ENCODE results near the gene NSMCE4A. TPM values are rescaled to one million over a fixed set of nuclear protein-coding genes. Genes with fewer than 3 reads are reported as not detected.
"Not testable (repeated sequence)": the region's sequence is repeated elsewhere in the genome, so short reads cannot be mapped to it uniquely, and the experiment has no call there.

The NSMCE4A gene
- total RNA-seq, 2 experiments from 2014 or later: 34.2 to 36.5 TPM

DNA sequence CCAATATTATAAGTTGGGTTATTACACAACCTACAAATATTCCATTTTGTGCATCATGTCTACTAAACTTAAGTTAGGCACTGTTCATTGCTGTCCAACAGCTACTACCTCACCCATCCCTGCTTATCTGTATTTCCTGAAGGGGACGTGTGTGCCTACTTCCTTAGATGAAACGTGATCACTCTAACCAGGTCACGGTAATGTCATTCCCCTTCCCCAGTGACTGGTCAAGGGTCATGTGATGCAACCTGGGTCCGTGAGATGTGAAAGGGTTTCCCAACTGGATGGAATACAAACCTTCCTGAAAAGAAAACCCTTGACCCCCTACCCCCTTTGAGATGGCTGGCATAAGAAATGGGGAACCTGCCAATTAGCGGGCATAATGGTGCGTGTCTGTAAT, 1.6 kb upstream of the NSMCE4A start:
- TF ChIP-seq, protein P1, sequence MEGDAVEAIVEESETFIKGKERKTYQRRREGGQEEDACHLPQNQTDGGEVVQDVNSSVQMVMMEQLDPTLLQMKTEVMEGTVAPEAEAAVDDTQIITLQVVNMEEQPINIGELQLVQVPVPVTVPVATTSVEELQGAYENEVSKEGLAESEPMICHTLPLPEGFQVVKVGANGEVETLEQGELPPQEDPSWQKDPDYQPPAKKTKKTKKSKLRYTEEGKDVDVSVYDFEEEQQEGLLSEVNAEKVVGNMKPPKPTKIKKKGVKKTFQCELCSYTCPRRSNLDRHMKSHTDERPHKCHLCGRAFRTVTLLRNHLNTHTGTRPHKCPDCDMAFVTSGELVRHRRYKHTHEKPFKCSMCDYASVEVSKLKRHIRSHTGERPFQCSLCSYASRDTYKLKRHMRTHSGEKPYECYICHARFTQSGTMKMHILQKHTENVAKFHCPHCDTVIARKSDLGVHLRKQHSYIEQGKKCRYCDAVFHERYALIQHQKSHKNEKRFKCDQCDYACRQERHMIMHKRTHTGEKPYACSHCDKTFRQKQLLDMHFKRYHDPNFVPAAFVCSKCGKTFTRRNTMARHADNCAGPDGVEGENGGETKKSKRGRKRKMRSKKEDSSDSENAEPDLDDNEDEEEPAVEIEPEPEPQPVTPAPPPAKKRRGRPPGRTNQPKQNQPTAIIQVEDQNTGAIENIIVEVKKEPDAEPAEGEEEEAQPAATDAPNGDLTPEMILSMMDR (IDR thresholded peaks at IDR 0.05): no peak
- Mint-ChIP-seq H3K9me3 (no peaks in the 10 kb centered on the region), H3K4me3 (peak overlapping the region; percentile 82), H3K27me3 (no peaks in the 10 kb centered on the region), H3K4me1 (ENCODE audit: low read depth) (peaks cover 19% of the 10 kb centered on the region), H3K36me3 (ENCODE audit: low read depth) (peaks cover 15% of the 10 kb centered on the region), H3K27ac (no peak overlapping the region)
- no peak overlapping the region for H3K27ac ChIP-seq (ENCODE audit: low read depth in 1 of 2, low read length in 2 of 2)
- H3K4me1 ChIP-seq (ENCODE audit: insufficient read depth, low read length): peaks cover 21% of the 10 kb centered on the region
- H3K4me3 ChIP-seq (ENCODE audit: low read length): no peak overlapping the region
- peaks cover 3% of the 10 kb centered on the region for H3K36me3 ChIP-seq (ENCODE audit: insufficient read depth, low read length)
- peaks cover 0 to 4% of the 10 kb centered on the region in 2 experiments for H3K9me3 ChIP-seq (ENCODE audit: control insufficient read depth in 1 of 2, insufficient read depth in 1 of 2, low read length in 2 of 2)
- DNase-seq (no peak), ATAC-seq (ENCODE audit: poor library complexity) (no peak)
- ChIA-PET CTCF (no interaction called here), POLR2A (no interaction called here)
- no peaks in the 10 kb centered on the region for H3K27me3 ChIP-seq (ENCODE audit: control insufficient read depth in 1 of 2, insufficient read depth in 2 of 2, low read length in 2 of 2)
- intact Hi-C loops (cut with DNase I, micrococcal nuclease): loop anchor here in 1 of 2 experiments (10.0 kb wide), 2 partner anchors 398 to 1038 kb away; partner anchors contain the start of gene PLEKHA1

DNA sequence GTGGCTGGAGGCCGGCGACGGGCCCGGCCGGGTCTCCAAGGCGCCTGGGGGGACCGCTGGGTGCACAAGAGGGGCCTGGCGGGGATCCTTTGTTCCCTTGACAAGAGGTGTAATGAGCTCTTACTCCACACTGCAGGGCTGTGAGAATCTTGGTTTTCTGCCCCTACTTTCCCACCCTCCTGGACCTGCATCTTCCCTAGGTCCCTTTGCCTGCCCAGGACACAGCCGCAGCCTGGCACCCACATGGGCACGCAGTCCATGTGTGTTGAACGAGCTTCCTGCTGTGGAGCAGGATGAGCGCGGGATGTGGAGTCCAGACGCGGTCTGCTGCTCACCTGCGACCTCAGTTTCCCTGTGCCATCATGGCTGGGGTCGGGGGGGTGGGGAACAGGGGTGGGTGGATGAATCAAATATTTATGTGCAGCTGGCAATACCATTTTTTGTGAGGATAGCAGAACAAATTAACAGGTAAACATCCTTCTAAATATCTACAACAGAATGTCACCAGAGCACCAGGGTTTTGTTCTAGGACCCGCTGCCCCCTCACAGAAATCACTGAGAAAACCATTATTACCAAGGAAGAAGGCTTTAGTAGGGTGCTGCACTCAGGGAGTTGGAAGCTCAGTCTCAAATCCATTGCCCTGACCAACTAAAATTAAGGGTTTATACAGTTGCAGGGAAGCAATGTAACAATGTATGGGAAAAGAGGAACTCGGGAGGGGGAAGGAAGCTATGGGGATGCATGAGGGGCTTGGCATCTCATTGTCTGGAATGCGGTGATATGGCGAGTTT, 474 bp upstream of the NSMCE4A start:
- peaks cover 9% of the 10 kb centered on the region for H3K36me3 ChIP-seq (ENCODE audit: insufficient read depth, low read length)
- H3K27ac ChIP-seq (ENCODE audit: low read depth in 1 of 2, low read length in 2 of 2): no peak overlapping the region
- Mint-ChIP-seq H3K9me3 (no peaks in the 10 kb centered on the region), H3K27me3 (no peaks in the 10 kb centered on the region), H3K27ac (no peak overlapping the region), H3K36me3 (ENCODE audit: low read depth) (peaks cover 24% of the 10 kb centered on the region), H3K4me3 (peak overlapping the region; percentile 82), H3K4me1 (ENCODE audit: low read depth) (peaks cover 19% of the 10 kb centered on the region)
- TF ChIP-seq, protein P1 (IDR thresholded peaks at IDR 0.05): peak; percentile 58
- ATAC-seq (ENCODE audit: poor library complexity) (peak; percentile 6), DNase-seq (no peak)
- H3K27me3 ChIP-seq (ENCODE audit: control insufficient read depth in 1 of 2, insufficient read depth in 2 of 2, low read length in 2 of 2): no peaks in the 10 kb centered on the region
- ChIA-PET POLR2A (interaction anchor here (2.4 kb wide), 1 partner anchor 47 kb away, joined by 9 read pairs; the partner anchor contains the start of gene ATE1), CTCF (no interaction called here)
- peak overlapping the region; percentile 63 for H3K4me3 ChIP-seq (ENCODE audit: low read length)
- H3K9me3 ChIP-seq (ENCODE audit: control insufficient read depth in 1 of 2, insufficient read depth in 1 of 2, low read length in 2 of 2): peaks cover 0 to 4% of the 10 kb centered on the region in 2 experiments
- H3K4me1 ChIP-seq (ENCODE audit: insufficient read depth, low read length): peaks cover 21% of the 10 kb centered on the region
- intact Hi-C loops (cut with DNase I, micrococcal nuclease): loop anchor here in 1 of 2 experiments (1.0 to 10.0 kb wide), 3 partner anchors 47 to 1039 kb away; partner anchors contain the start of genes ATE1 and PLEKHA1

DNA sequence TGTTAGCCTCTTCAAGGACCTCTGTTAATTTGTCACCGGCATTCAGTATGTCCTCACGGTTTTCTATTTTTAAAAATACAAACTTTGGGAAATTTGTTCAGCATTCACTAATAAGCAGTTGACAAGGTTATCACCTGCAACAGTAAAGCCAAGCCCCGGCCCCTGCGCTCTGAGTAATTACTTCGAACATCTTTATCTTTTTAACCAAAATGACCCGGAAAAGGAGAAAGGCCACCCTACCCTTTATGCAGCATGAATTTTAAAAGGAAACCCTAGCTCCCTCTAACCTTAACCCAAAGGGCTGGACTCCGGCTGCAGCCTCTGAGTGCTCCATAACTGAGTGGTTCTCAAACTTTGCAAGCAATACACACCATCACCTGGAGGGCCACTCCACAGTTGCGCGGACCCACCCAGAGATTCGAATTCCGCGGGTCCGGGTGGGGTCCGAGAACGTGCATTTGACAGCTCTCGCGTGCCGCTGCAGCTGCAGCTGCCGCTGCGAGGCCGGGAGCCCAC, 940 bp downstream of the NSMCE4A start:
- peaks cover 21% of the 10 kb centered on the region for H3K4me1 ChIP-seq (ENCODE audit: insufficient read depth, low read length)
- peak; percentile 6 for ATAC-seq (ENCODE audit: poor library complexity)
- Mint-ChIP-seq H3K4me1 (ENCODE audit: low read depth) (peaks cover 19% of the 10 kb centered on the region), H3K27ac (peak overlapping the region; percentile 36), H3K27me3 (no peaks in the 10 kb centered on the region), H3K4me3 (peak overlapping the region; percentile 87), H3K36me3 (ENCODE audit: low read depth) (peaks cover 35% of the 10 kb centered on the region), H3K9me3 (no peaks in the 10 kb centered on the region)
- TF ChIP-seq, protein P1 (IDR thresholded peaks at IDR 0.05): no peak
- ChIA-PET POLR2A (interaction anchor here (2.4 kb wide), 1 partner anchor 46 kb away, joined by 9 read pairs; the partner anchor contains the start of gene ATE1), CTCF (interaction anchor here (0.6 kb wide), 1 partner anchor 400 kb away, joined by 3 read pairs; the partner anchor contains the start of gene PLEKHA1)
- intact Hi-C loops (cut with DNase I, micrococcal nuclease): loop anchor here in 1 of 2 experiments (10.0 kb wide), 2 partner anchors 401 to 1041 kb away; partner anchors contain the start of gene PLEKHA1
- peaks cover 17% of the 10 kb centered on the region for H3K36me3 ChIP-seq (ENCODE audit: insufficient read depth, low read length)
- H3K27ac ChIP-seq (ENCODE audit: low read depth in 1 of 2, low read length in 2 of 2): no peak overlapping the region
- no peaks in the 10 kb centered on the region for H3K27me3 ChIP-seq (ENCODE audit: control insufficient read depth in 1 of 2, insufficient read depth in 2 of 2, low read length in 2 of 2)
- H3K9me3 ChIP-seq (ENCODE audit: control insufficient read depth in 1 of 2, insufficient read depth in 1 of 2, low read length in 2 of 2): peaks cover 0 to 4% of the 10 kb centered on the region in 2 experiments
- peak overlapping the region; percentile 63 for H3K4me3 ChIP-seq (ENCODE audit: low read length)
- DNase-seq: peak in 2 of 14 experiments; percentile 1 to 4

DNA sequence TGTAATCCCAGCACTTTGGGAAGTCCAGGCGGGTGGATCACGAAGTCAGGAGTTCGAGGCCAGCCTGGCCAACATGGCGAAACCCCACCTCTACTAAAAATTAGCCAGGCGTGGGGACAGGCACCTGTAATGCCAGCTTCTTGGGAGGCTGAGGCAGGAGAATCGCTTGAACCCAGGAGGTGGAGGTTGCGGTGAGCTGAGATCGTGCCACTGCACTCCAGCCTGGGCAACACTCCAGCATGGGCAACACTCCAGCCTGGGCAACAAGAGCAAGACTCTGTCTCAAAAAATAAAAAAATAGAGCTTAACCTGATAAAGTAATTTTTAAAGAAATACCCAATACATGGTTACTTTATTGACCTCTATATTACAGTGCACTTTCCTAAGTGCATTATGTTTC, 5.9 kb downstream of the NSMCE4A start:
- H3K9me3 ChIP-seq (ENCODE audit: control insufficient read depth in 1 of 2, insufficient read depth in 1 of 2, low read length in 2 of 2); H3K27me3 Mint-ChIP-seq; H3K4me3 Mint-ChIP-seq; intact Hi-C loops (cut with DNase I, micrococcal nuclease); CTCF ChIA-PET; H3K9me3 Mint-ChIP-seq; H3K27ac ChIP-seq (ENCODE audit: low read depth in 1 of 2, low read length in 2 of 2); POLR2A ChIA-PET; H3K27me3 ChIP-seq (ENCODE audit: control insufficient read depth in 1 of 2, insufficient read depth in 2 of 2, low read length in 2 of 2); ATAC-seq (ENCODE audit: poor library complexity); DNase-seq; H3K4me3 ChIP-seq (ENCODE audit: low read length); H3K27ac Mint-ChIP-seq: not testable (repeated sequence)
- peaks cover 16% of the 10 kb centered on the region for H3K4me1 Mint-ChIP-seq (ENCODE audit: low read depth)
- peaks cover 80% of the 10 kb centered on the region for H3K36me3 Mint-ChIP-seq (ENCODE audit: low read depth)
- H3K36me3 ChIP-seq (ENCODE audit: insufficient read depth, low read length): peaks cover 61% of the 10 kb centered on the region
- peaks cover 11% of the 10 kb centered on the region for H3K4me1 ChIP-seq (ENCODE audit: insufficient read depth, low read length)

Measured in CD4-positive, alpha-beta T cell (primary cell).